HepG2 (cell line): Measurements from ENCODE around the gene ACVR2A. TPM values are rescaled to one million over a fixed set of nuclear protein-coding genes. Genes with fewer than 3 reads are reported as not detected.

Experiments
- CAMTA2 ChIP-seq: sonication (generic); formaldehyde crosslinking; IDR thresholded peaks from 2 replicates; pipeline ENCODE4 v1.4.0; 2020; ENCODE audit warnings: mild to moderate bottlenecking, missing genetic modification reagents, borderline replicate concordance
- CEBPB ChIP-seq: IDR thresholded peaks from 2 replicates; pipeline ENCODE4 v1.6.1; 2011; ENCODE audit warnings: low read depth, low read length, improper control_type of control experiment, borderline replicate concordance
- E2F5 ChIP-seq: sonication (generic); formaldehyde crosslinking; conservative IDR thresholded peaks from 2 replicates; pipeline ENCODE4 v1.4.0; 2020; ENCODE audit warnings: missing genetic modification reagents
- FOXC1 ChIP-seq: sonication (generic); formaldehyde crosslinking; IDR thresholded peaks from 2 replicates; pipeline ENCODE4 v1.8.0; 2022; ENCODE audit warnings: mild to moderate bottlenecking, missing genetic modification reagents, borderline replicate concordance
- KDM4B ChIP-seq: sonication (generic); formaldehyde crosslinking; IDR thresholded peaks from 2 replicates; pipeline ENCODE4 v1.4.0; 2020; ENCODE audit warnings: missing genetic modification reagents
- KLF11 ChIP-seq: IDR thresholded peaks from 2 replicates; pipeline ENCODE4 v1.6.1; 2016; ENCODE audit warnings: missing compliant biosample characterization
- MXD3 ChIP-seq: IDR thresholded peaks from 2 replicates; pipeline ENCODE4 v1.6.1; 2016; ENCODE audit warnings: mild to moderate bottlenecking, missing biosample characterization, missing genetic modification reagents
- RXRA ChIP-seq: sonication (generic); formaldehyde crosslinking; IDR thresholded peaks from 2 replicates; pipeline ENCODE4 v1.5.1; 2020; ENCODE audit warnings: missing genetic modification reagents
- SYNCRIP ChIP-seq: fragments of 200-400 bp; formaldehyde crosslinking; IDR thresholded peaks from 2 replicates; pipeline ENCODE4 v1.6.1; 2018; ENCODE audit warnings: mild to moderate bottlenecking, low read depth, low read length; ENCODE audit not compliant: insufficient read depth
- THAP9 ChIP-seq: sonication (generic); formaldehyde crosslinking; IDR thresholded peaks from 2 replicates; pipeline ENCODE4; 2020; ENCODE audit warnings: missing genetic modification reagents, mild to moderate bottlenecking, borderline replicate concordance
- ZBTB21 ChIP-seq: sonication (generic); formaldehyde crosslinking; IDR thresholded peaks from 2 replicates; pipeline ENCODE4 v1.4.0; 2020; ENCODE audit warnings: missing genetic modification reagents
- ZNF10 ChIP-seq: sonication (generic); formaldehyde crosslinking; IDR thresholded peaks from 2 replicates; pipeline ENCODE4 v1.4.0; 2020; ENCODE audit warnings: mild to moderate bottlenecking, low read depth, missing genetic modification reagents, borderline replicate concordance
- ZNF180 ChIP-seq: sonication (generic); formaldehyde crosslinking; IDR thresholded peaks from 2 replicates; pipeline ENCODE4 v1.4.0; 2020; ENCODE audit warnings: low read depth, missing genetic modification reagents, borderline replicate concordance
- ZNF276 ChIP-seq: sonication (generic); formaldehyde crosslinking; IDR thresholded peaks from 2 replicates; pipeline ENCODE4 v1.4.0; 2020; ENCODE audit warnings: mild to moderate bottlenecking, low read depth, missing genetic modification reagents
- ZNF430 ChIP-seq: sonication (generic); formaldehyde crosslinking; IDR thresholded peaks from 2 replicates; pipeline ENCODE4 v1.9.0; 2021; ENCODE audit warnings: mild to moderate bottlenecking, missing genetic modification reagents
- ZNF512B ChIP-seq: sonication (generic); formaldehyde crosslinking; IDR thresholded peaks from 2 replicates; pipeline ENCODE4 v1.5.1; 2020; ENCODE audit warnings: missing genetic modification reagents, mild to moderate bottlenecking, borderline replicate concordance
- ZNF615 ChIP-seq: sonication (generic); formaldehyde crosslinking; IDR thresholded peaks from 2 replicates; pipeline ENCODE4 v1.5.0; 2020; ENCODE audit warnings: mild to moderate bottlenecking, missing genetic modification reagents, borderline replicate concordance
- ZNF749 ChIP-seq: sonication (generic); formaldehyde crosslinking; IDR thresholded peaks from 2 replicates; pipeline ENCODE4 v1.8.0; 2022; ENCODE audit warnings: mild to moderate bottlenecking, missing genetic modification reagents, moderate library complexity, borderline replicate concordance
- ZNF782 ChIP-seq: sonication (generic); formaldehyde crosslinking; IDR thresholded peaks from 2 replicates; pipeline ENCODE4 v1.4.0; 2020; ENCODE audit warnings: missing genetic modification reagents, mild to moderate bottlenecking, borderline replicate concordance
- polyA plus RNA-seq, 8 experiments: library from polyadenylated mRNA; depleted of rRNA in 3 of 8; stranded (reverse) in 7 of 8; unstranded in 1 of 8; fragments of >200 nt; fragmentation: Illumina TruSeq in 4 of 8; extraction: Trizol in 4 of 8; gene quantifications; 2 replicates each; pipeline versions ENCODE4 v1.2.1 to v1.2.3, GENCODE V29; 2011 to 2016; ENCODE audit warnings: low read depth in 4 of 8, missing spikeins in 1 of 8, mixed read lengths in 1 of 8; ENCODE audit not compliant: insufficient read depth in 1 of 8
- total RNA-seq, 5 experiments: library from RNA; depleted of rRNA; stranded (reverse); fragments of >200 nt; fragmentation: Illumina TruSeq; extraction: Trizol; gene quantifications; 2 replicates each; pipeline ENCODE4 v1.2.3, GENCODE V29; 2016; ENCODE audit warnings: low read depth in 1 of 5

The ACVR2A gene
- total and polyA plus RNA-seq, 2 of the 13 experiments (the other 11 are each of a cell fraction or from before 2014, with no cell fraction given) = 8.3 to 18.0 TPM

- TF ChIP-seq ZNF512B (CRISPR knock-in tag) (no peak; the same call in 1 of the 2 replicates), ZNF782 (CRISPR knock-in tag) (peak; percentile 96), KDM4B (CRISPR knock-in tag) (0 out of 2 replicates have a peak, but pooled peaks have one; percentile 55), ZNF180 (no peak), ZNF10 (CRISPR knock-in tag) (no peak), ZNF276 (CRISPR knock-in tag) (no peak; the same call in none of the 2 replicates), ZBTB21 (CRISPR knock-in tag) (no peak; the same call in 1 of the 2 replicates), E2F5 (CRISPR knock-in tag) (peak; percentile 75; the same call in 1 of the 2 replicates), MXD3 (peak; percentile 78; the same call in 1 of the 2 replicates), FOXC1 (CRISPR knock-in tag) (peak; percentile 68; the same call in 1 of the 2 replicates), KLF11 (CRISPR knock-in tag) (peak; percentile 24; the same call in 1 of the 2 replicates), CAMTA2 (CRISPR knock-in tag) (peak; percentile 93; the same call in 1 of the 2 replicates), ZNF615 (peak; percentile 96; the same call in 1 of the 2 replicates), ZNF749 (no peak; the same call in 1 of the 2 replicates), SYNCRIP (no peak), THAP9 (CRISPR knock-in tag) (peak; percentile 80; the same call in 1 of the 2 replicates), CEBPB (no peak), ZNF430 (CRISPR knock-in tag) (no peak), RXRA (peak; percentile 69)
Measured at GRCh38 chr2:147843864-147844696, 749 bp upstream of the ACVR2A start (continued).
